Vagina (tissue), 2 donors: Measurements from ENCODE around the gene TBC1D8. TPM values are rescaled to one million over a fixed set of nuclear protein-coding genes. Genes with fewer than 3 reads are reported as not detected.

Experiments used
- DNase-seq, 2 donors: peaks; one replicate each; pipeline ENCODE4 v3.0.0-alpha.2; 2017; ENCODE audit errors: extremely low spot score in 2 of 2
- H3K27ac ChIP-seq: fragments of 200-600 bp; sonication (generic); one replicate; pipeline ENCODE4 v1.5.1; 2019
- H3K27me3 ChIP-seq: fragments of 200-600 bp; sonication (generic); one replicate; pipeline ENCODE4 v1.5.1; 2019
- H3K36me3 ChIP-seq, 2 donors: fragments of 200-600 bp; sonication (generic); one replicate each; pipeline ENCODE4 v1.5.1; 2017 to 2019
- H3K4me1 ChIP-seq: fragments of 200-600 bp; sonication (generic); one replicate; pipeline ENCODE4 v1.5.1; 2019
- H3K4me3 ChIP-seq, 2 donors: fragments of 200-600 bp; sonication (generic); 1 replicate in 1 of 2; 2 replicates in 1 of 2; pipeline ENCODE4 v1.5.1; 2016 to 2019
- H3K9me3 ChIP-seq: fragments of 200-600 bp; sonication (generic); one replicate; pipeline ENCODE4 v1.5.1; 2019
- CTCF ChIP-seq, 3 experiments: fragments of 450-650 bp in 2 of 3; fragments of 200-600 bp in 1 of 3; sonication (generic) in 1 of 3; IDR thresholded peaks; one replicate each; pipeline ENCODE4 v1.5.1; 2017 to 2019; ENCODE audit warnings: antibody characterized with exemption in 3 of 3, mild to moderate bottlenecking in 2 of 3, moderate library complexity in 2 of 3
- POLR2A ChIP-seq, 2 donors: fragments of 450-650 bp; IDR thresholded peaks; one replicate each; pipeline ENCODE4 v1.6.1; 2017; ENCODE audit warnings: antibody characterized with exemption in 2 of 2, mild to moderate bottlenecking in 2 of 2, moderate library complexity in 2 of 2
- POLR2AphosphoS5 ChIP-seq, 2 donors: sonication (generic); formaldehyde crosslinking; IDR thresholded peaks; one replicate each; pipeline ENCODE4 v1.9.0; 2017; ENCODE audit warnings: antibody characterized with exemption in 2 of 2, mild to moderate bottlenecking in 2 of 2, low read depth in 1 of 2; ENCODE audit not compliant: insufficient read depth in 1 of 2
- intact Hi-C: fragments of 100-400 bp; cut with DNase I; formaldehyde crosslinking; loops from one replicate; pipeline ENCODE4 v1.15.1; 2023
- total RNA-seq: library from RNA; depleted of rRNA; stranded (reverse); fragments of >200 nt; gene quantifications from one replicate; pipeline ENCODE4 v1.2.3, GENCODE V29; 2016

TBC1D8 gene
- total RNA-seq, 1 donor from 2014 or later = 72.2 TPM

GRCh38 chr2:101195871-101196661 is 44.9 kb upstream of the TBC1D8 start:
- H3K36me3 ChIP-seq = no peaks in the 10 kb centered on the region
- intact Hi-C loops = loop anchor here (2.0 kb wide), 1 partner anchor 17 kb away; no protein-coding TSS in a partner anchor
- TF ChIP-seq POLR2AphosphoS5 (IDR thresholded peaks at IDR 0.05; ENCODE audit: insufficient read depth in 1 of 2, low read depth in 1 of 2) (no peak), POLR2A (IDR thresholded peaks at IDR 0.05) (no peak), CTCF (IDR thresholded peaks at IDR 0.05) (no peak)

GRCh38 chr2:101193033-101193626 is 41.9 kb upstream of the TBC1D8 start:
- no peak for TF ChIP-seq CTCF (IDR thresholded peaks at IDR 0.05)
- no peak for TF ChIP-seq POLR2AphosphoS5 (IDR thresholded peaks at IDR 0.05; ENCODE audit: insufficient read depth in 1 of 2, low read depth in 1 of 2)
- no peak for TF ChIP-seq POLR2A (IDR thresholded peaks at IDR 0.05)
- Histone ChIP-seq H3K4me1 (peaks cover 10% of the 10 kb centered on the region), H3K27ac (no peak overlapping the region), H3K9me3 (no peaks in the 10 kb centered on the region), H3K36me3 (no peaks in the 10 kb centered on the region), H3K4me3 (no peak overlapping the region), H3K27me3 (no peaks in the 10 kb centered on the region)
- DNase-seq = no peak
- intact Hi-C loops = no loop called here

More at GRCh38 chr2:101195871-101196661, 44.9 kb upstream of the TBC1D8 start:
- H3K9me3 ChIP-seq = no peaks in the 10 kb centered on the region
- DNase-seq = no peak
- H3K4me1 ChIP-seq = peaks cover 4% of the 10 kb centered on the region
- H3K4me3 ChIP-seq = no peak overlapping the region
- H3K27ac ChIP-seq = no peak overlapping the region
- no peaks in the 10 kb centered on the region for H3K27me3 ChIP-seq

- intact Hi-C loops = no loop called here
- Histone ChIP-seq H3K9me3 (no peaks in the 10 kb centered on the region), H3K27ac (no peak overlapping the region), H3K4me3 (no peak overlapping the region), H3K36me3 (no peaks in the 10 kb centered on the region), H3K27me3 (no peaks in the 10 kb centered on the region), H3K4me1 (peaks cover 10% of the 10 kb centered on the region)
- DNase-seq = no peak
- TF ChIP-seq POLR2A (IDR thresholded peaks at IDR 0.05) = no peak
- no peak for TF ChIP-seq CTCF (IDR thresholded peaks at IDR 0.05)
- TF ChIP-seq POLR2AphosphoS5 (IDR thresholded peaks at IDR 0.05; ENCODE audit: insufficient read depth in 1 of 2, low read depth in 1 of 2) = no peak
These were observed 39.8 kb upstream of the TBC1D8 start for GRCh38 chr2:101190747-101191516.

- no peaks in the 10 kb centered on the region for H3K9me3 ChIP-seq
- no peak overlapping the region for H3K4me3 ChIP-seq
- TF ChIP-seq CTCF (IDR thresholded peaks at IDR 0.05) (no peak), POLR2AphosphoS5 (IDR thresholded peaks at IDR 0.05; ENCODE audit: insufficient read depth in 1 of 2, low read depth in 1 of 2) (no peak), POLR2A (IDR thresholded peaks at IDR 0.05) (no peak)
- no peak for DNase-seq
- H3K27ac ChIP-seq = no peak overlapping the region
- H3K36me3 ChIP-seq = no peaks in the 10 kb centered on the region
- H3K27me3 ChIP-seq = no peaks in the 10 kb centered on the region
- H3K4me1 ChIP-seq = peaks cover 10% of the 10 kb centered on the region
- intact Hi-C loops = no loop called here
These were observed 37.7 kb upstream of the TBC1D8 start for GRCh38 chr2:101188683-101189405.
